Mammary epithelial cell (primary cell): Measurements from ENCODE around the gene TVP23C.

Experiments used
- EZH2 ChIP-seq: IDR thresholded peaks from 2 replicates; pipeline ENCODE4 v1.6.1; 2012; ENCODE audit warnings: low read length, inconsistent platforms, borderline replicate concordance
- TF ChIP-seq, protein P1 (sequence below), 2 donors: IDR thresholded peaks in 1 of 2; conservative IDR thresholded peaks in 1 of 2; 2 replicates each; pipeline ENCODE4 v1.5.1; 2011 to 2012; ENCODE audit warnings: inconsistent platforms in 2 of 2, low read length in 2 of 2, mild to moderate bottlenecking in 2 of 2, control low read depth in 1 of 2, low read depth in 1 of 2; ENCODE audit not compliant: insufficient read depth in 1 of 2; ENCODE audit errors: extremely low read depth in 1 of 2

GRCh38 chr17:15492791-15493692 lies 70.2 kb downstream of the TVP23C start:
- no peak for TF ChIP-seq EZH2
- TF ChIP-seq, protein P1, sequence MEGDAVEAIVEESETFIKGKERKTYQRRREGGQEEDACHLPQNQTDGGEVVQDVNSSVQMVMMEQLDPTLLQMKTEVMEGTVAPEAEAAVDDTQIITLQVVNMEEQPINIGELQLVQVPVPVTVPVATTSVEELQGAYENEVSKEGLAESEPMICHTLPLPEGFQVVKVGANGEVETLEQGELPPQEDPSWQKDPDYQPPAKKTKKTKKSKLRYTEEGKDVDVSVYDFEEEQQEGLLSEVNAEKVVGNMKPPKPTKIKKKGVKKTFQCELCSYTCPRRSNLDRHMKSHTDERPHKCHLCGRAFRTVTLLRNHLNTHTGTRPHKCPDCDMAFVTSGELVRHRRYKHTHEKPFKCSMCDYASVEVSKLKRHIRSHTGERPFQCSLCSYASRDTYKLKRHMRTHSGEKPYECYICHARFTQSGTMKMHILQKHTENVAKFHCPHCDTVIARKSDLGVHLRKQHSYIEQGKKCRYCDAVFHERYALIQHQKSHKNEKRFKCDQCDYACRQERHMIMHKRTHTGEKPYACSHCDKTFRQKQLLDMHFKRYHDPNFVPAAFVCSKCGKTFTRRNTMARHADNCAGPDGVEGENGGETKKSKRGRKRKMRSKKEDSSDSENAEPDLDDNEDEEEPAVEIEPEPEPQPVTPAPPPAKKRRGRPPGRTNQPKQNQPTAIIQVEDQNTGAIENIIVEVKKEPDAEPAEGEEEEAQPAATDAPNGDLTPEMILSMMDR (conservative IDR thresholded peaks at IDR 0.05 in 1 of 2, IDR thresholded peaks at IDR 0.05 in 1 of 2; ENCODE audit: extremely low read depth in 1 of 2, insufficient read depth in 1 of 2, low read depth in 1 of 2, low read length in 2 of 2), result no peak
